HG02943 (cell line): Measurements from ENCODE around the gene ZNF385B.
"Not testable (repeated sequence)": the region's sequence is repeated elsewhere in the genome, so short reads cannot be mapped to it uniquely, and the experiment has no call there.

Experiments used
- ATAC-seq: cut with Tn5 transposase; IDR thresholded peaks from one replicate; pipeline ENCODE4 v1.9.1; 2021; ENCODE audit warnings: mild to moderate bottlenecking, low read depth, moderate library complexity; ENCODE audit not compliant: unreplicated experiment

ZNF385B gene

DNA sequence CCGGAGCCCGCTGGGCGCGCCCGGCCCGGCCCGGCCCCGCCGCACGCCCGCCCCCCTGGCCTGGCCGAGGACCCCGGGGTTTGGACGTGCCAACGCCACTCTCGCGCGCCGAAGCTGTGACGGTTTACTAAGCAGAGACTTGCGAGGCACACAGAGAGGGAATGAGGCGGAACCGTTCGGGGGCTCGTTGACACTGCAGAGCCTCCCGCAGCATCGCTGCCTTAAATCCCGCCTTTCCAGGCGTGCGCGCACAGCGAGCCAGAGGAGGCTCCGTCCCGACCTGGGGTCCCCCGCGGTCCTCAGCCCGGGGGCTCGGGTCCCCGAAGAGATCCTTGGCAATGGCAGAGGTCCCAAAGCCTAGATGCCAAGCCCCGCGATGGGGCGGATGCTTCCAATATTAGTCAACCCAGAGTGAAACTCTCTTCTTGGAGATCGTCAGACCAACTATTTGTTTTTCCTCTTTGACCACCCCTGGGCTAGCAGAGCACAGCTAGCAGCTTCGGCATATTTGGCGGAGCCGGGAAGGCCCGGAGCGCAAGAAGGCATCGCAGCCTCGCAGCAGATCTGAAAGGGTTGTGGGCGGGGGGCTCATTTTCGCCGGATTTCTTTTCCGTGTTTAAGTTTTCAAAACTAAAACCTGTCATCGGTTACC lies at the start of gene ZNF385B:
TSS of gene ZNF385B (minus strand) at position 197 of the 652 bp plus-strand sequence.
- no peak for ATAC-seq

DNA sequence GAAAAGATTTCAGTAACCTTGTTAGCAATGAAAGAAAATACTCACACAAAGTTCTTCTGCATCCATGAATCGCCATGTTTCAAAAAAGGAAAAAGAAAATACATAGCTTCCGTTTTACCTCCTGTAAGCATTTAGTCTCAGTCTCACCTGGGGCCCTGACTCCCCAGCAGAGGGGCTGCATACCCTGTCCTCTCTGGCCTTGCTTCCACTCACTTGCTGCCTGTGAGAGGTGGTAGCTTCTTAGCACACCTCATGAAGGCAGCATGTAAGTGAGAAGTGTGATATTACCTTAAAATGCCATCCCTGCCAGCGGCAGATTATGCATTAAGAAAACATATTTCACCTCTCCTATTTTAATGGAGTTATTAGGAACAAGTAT lies 49.3 kb upstream of the ZNF385B start:
- ATAC-seq = no peak

DNA sequence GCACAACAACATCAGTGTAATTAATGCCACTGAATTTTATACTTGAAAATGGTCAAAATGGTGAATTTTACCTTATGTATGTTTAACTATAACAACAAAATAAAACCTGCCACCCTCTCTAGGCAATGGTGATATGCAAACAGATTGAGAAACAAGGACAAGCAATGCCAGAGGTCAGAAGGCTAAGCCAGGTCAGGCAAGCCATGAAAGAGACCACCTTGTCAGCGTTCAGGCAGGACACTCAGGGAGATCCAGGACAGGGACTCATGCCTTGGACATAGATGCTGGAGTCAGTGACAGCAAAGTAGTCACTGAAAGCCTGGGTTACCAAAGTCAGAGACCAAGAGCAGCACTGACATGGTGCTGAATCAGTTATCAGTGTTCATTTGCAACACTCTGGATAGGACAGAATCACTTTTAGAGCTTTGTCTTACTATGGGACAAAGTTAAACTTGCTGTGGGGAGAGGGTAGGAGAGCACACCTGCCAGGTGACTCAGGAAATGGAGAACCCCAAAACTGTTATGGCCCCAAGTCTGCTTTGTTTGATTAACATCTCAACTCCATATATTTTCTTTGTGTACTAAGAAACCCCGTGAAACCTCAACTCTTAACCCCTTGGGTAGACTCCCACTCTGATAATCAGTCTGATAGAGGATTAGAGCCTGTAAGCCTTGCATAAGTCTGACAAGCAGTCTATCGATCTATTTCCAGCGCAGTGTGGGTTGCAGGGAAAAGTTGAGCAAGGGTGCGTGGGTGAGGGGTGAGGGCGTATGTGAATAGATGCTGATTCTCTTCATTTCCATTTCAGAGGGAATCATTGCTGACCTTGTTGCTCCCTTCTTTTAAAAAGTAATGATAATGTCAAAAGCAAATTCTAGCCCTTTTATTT lies 48.7 kb upstream of the ZNF385B start:
- no peak for ATAC-seq

DNA sequence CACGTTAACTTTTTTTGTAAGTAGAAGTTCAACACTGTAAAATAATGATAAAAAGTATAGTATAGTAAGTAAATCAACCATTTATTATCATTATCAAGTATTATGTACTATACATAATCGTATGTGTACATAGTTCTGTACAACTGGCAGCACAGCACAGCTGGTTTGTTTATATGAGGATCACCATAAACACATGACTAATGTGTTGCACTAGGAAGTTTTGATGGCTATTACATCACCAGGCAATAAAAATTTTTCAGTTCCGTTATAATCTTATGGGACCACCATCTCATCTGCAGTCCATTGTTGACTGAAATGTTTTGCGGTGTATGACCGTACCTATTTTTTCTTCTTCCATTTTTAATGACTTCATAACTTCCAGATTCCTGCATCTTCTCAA lies 39.2 kb upstream of the ZNF385B start:
- no peak for ATAC-seq

DNA sequence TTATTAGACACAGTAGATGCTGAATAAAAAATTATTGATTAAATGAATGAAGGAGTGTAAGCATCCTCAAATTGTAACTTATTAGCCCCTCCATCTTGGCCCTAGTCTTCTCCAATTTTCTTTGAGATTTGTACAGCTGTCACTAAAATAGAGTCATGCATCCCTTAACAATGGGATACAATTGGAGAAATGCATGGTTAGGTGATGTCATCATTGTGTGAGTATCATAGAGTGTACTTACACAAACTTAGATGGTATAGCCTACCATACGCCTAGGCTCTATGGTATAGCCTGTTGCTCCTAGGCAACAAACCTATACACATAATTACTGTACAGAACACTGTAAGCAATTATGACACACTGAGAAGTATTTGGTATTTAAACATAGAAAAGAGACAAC lies 38.3 kb upstream of the ZNF385B start:
- ATAC-seq = no peak

DNA sequence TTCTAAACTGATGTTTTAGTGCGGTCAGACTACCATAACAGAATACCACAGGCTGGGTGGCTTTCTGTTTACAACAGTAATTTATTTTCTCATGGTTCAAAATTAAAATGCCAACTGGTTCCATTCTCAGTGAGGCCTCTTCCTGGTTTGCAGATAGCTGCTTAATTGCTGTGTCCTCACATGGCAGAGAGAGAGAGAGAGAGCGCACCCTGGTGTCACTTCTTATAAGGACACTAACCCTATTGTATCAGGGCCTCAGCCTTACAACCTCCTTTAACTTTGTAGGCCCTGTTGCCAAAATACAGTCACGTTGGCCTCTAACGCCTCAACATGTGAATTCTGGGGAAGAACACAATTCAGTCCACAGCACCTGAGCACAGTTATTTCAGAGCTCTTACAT lies 37.5 kb upstream of the ZNF385B start:
- peak; percentile 79 for ATAC-seq

DNA sequence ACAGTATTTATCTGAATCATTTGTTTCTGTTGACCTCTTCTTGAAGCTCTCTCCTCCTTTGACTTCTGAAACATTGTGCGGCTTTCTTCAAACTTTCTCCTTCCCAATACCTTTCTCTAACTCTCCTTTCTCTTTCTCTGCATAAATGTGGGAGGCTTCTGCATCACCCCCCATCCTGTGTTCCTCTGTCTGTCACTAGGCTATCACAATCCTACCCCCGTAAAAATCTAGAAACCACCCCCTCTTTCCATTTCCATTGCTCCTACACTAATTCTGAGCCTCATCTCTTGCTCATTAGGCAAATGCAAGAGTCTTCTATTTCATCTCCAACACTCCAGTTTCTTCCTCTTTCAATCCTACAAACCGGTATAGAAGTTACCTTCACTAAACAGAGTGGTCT lies 32.2 kb upstream of the ZNF385B start:
- no peak for ATAC-seq

DNA sequence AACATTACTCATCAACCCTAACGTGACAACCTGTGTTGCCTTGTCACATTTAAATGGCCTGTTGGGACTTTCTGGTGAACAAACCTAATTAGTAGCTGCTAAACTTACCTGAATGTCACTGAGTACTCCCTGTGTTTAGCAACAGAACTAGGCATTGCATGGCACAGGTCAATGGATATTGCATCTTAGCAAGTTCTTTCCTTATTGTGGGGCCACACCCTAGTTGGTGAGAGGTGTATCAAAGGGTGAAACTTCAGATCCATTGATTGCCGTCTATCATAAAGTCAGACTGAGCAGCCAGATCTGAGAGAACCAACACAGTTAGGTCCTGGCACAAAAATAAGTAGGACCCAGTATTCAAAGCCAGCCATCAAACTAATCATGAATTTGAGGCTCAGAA lies 29.8 kb upstream of the ZNF385B start:
- ATAC-seq = no peak

DNA sequence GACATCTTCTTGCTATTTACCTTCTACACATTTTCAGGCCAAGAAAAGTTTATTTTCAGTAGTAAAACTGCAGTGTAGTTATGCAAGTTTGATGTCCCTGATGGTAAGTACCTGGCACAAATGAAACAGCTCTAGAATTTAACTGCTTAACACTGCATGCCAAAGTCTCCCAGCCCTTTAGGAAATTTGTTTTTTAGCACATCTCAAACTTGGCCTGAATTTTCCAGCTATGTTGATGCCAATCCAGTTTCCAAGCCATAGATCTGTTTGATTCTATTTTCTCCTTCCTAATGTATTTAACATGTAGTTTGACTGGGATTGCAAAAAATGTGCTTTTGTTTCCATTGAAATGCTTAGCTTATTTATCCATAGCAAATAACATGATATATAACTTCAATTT lies 29.3 kb upstream of the ZNF385B start:
- ATAC-seq = no peak

DNA sequence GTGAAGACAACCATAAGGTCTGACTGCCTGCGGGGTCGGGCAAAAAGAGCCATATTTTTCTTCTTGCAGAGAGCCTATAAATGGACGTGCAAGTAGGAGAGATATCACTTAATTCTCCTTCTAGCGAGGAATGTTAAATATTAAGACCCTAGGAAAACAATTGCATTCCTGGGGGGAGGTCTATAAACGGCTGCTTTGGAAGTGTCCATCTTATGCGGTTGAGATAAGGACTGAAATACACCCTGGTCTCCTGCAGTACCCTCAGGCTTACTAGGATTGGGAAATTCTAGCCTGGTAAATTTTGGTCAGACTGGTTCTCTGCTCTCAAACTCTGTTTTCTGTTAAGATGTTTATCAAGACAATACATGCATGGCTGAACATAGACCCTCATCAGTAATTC lies 27.2 kb upstream of the ZNF385B start:
- ATAC-seq = not testable (repeated sequence)

DNA sequence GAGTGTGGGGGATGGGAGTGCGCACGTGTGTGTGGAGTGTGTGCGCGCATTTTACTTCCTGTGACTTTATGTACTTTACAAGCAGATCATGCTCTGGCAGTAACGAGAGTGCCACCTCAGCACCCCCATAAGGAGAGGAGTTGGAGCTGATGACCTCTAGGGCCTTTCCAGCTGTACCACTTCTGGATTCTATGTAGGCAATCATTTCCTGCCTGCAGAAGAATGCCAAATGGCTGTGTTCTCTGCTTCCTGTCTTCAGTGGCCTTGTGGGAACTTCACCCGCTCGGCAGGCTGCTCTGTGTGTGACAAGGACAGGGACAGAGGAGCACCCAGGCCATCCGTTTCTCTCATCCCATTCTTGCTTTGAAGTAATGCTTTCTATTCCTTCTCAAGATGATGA lies 22.8 kb upstream of the ZNF385B start:
- ATAC-seq = no peak

DNA sequence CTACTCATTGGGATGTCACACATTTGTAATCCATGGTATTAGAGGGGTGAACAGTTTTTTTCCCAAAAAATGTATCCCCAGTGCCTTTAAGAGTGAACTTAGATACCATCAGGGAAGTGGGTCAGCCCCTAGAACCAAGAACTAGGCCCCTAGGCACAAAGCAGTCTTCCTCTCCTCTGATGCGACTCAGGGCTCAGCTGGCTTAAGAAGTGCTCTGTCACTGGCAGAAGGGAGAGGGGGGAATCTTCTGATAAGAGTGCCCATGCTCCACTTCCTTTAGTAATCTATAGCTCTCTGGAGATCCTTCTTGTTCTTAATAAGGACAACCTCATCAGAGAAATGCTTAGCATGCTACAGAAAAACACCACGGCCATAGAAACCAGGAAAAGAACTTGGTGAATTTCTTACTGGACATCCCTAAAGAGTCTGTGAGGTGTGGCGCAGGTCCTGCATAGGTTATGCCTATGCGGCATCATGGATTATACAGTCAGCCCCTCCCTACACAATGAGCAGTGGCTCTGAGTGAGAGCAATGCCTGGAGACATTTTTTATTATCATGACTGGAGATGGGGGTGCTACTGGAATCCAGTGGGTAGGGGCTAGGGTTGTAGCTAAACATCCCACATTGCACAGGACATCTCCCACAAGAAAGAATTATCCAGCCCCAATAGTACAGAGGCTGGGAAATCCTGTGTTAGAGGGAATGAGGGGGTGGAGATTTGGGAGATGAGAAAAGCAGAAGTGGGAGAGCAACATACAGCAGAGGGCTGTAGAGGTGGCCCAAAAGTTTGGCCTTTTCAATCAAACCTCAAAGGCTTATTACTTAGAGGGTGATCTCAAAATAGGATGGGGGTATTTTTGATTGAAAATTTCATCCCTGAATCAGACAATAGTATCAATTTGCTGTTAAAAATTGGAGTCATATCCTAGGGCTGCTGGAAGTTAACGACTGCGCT lies 21.7 kb upstream of the ZNF385B start:
- no peak for ATAC-seq

DNA sequence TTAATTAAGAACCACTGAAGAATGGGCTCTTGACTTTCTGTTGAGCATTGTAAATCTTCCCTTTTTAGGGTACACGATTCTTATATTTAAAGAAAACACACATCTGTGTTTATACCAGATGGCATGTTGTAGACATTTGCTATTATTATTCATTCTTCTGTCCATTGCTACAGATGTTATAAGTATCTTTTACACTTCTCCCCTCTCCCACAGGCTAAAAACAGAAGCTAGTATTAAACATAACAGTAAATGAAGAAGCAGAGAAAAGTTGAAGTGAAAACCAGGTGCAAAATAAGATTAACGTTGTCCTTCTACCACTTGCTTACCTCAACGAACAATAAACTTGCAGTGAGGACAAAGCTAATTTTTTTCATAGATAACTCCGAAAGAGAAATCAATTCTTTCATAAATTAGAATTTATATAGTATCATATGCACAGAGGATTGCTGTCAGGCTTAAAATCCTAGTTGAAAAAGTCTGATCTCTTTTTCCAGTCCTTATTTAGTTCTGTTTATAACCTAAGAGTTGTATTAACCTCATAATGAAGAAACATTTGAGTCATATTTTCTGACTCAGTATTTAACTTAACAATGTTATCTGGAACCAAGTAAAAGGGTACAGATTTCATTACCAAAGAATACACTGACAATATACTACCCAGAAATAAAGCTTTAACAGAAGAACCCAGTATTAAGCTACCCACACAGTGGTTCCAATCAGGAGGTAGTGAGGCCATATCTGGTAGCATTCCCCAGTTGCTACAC lies 16.4 kb upstream of the ZNF385B start:
- ATAC-seq = no peak

DNA sequence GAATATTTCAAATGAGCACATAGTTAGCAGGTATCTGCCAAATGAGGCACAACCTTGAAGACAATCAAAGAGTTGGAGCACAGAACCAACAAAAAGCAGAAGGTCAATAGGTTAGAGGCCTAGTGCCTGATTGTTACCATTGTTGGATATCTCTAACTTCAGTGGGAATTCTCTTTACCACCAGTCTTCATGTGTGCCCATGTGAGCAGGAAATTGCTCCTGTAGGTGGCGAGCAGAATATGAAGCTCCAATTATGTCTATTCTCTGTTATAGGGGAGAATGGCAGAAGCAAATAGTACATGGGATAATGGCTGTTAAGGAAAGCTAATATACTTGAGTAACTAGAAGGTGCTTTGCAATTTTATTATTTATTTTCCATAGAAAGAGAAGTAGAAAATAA lies 14.9 kb upstream of the ZNF385B start:
- ATAC-seq = no peak

DNA sequence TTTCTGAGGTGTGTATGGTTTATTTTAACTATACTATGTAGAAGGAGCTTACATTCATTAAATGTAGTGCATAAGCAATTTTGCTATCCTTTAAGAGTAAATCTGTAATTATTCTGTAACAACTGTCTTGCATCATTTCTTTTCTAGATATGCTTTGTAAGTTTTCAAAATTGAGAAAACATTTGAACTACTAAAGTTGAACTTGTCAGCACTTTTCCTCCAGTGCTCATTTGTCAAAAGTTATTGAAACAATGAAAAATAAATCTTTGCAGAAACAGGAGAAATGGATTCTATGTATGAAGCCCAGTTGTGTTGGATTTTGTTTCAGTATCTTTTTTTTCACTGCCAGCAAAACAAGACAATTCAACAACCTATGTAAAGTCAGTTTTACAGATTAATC lies 14.5 kb upstream of the ZNF385B start:
- no peak for ATAC-seq

DNA sequence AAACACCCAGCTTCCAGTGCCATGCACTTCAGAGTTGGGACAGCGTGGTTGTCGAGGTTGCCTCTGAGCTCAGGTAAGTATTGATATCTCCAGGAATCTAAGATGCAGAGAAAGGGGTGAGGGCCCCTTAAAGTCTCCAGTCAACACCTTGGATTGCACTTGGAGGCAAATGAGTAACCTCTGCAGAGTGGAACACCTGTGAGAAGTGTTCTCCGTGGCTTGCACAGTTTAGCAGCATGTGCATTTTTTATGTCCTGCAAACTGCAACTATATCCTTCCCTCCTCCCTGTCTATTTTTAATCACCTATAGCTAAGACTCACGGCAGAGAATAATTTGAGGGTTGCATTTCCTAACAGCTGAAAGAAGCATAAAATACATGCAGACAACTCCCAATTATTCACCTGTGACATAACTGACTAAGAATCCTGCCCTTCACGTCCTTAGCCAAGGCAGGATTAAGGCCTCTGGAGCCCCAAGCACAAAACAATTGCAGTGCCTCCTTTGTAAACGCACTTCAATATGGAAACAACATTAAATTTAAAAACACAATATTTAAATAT lies 1.6 kb upstream of the ZNF385B start:
- ATAC-seq = no peak

DNA sequence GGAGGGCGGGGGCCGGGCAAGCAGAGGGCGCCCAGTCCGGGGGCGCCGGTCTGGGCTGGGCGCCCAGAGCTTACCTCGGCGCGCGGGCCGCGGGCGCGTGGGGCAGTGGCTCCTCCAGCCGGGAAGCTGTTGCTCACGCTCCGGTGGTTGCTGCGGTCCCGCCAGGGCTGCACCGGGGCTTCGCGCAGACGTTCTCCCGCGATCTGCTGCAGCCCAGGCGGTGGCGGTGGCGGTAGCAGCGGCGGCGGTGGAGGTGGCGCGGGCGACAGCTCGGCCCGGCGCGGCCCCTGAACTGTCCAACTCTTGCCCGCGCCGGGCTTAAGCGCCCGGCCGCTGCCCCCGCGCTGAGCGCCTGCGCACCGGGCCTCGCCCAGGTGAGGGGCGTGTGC lies 391 bp downstream of the ZNF385B start:
- ATAC-seq = no peak

DNA sequence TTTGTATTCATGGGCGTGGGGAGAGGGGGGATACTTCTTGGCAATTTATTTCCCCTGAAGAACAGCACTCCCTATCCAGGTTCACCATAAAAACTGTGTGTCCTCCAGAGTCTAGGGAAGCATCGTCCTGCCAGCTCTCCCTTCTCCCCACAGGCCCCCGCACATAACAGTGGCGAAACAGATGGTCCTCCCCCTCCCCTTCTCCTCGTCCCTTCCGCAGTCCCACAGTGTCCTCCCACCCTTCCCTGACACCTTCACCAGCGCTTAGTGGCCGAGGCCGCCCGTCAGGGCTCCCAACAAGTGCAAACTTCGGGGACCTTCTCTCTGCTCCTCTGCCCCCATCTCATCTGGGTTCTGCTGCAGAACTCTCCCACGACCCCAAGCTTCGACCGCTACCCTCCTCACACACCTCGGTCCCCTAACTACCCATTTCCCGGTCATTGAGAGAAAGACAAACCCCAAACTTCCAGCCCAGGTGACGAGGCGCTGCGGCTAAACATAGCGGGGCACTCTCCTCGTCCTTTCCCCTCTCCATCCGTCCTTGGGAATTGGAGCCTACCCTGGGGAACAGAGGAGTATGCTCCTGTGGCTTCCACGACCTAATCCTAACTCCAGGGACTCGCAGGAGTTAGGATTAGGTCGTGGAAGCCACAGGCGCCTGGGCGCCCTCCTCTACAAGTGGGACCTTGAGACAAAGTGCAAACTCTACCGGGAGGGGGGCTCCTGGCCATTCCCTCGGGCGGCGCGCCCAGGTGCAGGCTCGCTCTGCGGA lies 971 bp downstream of the ZNF385B start:
- ATAC-seq = no peak

DNA sequence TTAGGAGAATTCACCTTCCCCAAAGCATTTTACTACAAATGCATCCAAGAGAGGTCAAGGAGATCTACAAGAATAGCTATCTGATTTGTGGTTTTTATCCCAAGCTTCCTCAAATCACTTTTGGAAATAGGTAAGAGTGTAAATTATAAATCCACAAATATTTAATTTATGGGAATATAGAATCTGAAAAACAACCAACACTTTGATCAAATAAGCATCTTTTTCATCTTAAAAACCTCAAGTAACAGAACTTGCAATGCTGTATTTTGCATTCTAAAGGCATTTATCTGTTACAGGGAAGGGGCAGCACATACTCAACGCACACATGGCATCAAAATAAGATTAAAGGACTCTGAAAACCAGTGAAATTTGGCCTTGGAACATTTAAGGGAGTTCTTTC lies 1.9 kb downstream of the ZNF385B start:
- no peak for ATAC-seq
